Ectodermal cell (in vitro differentiated cells): ENCODE results near the gene EML1.

Experiments
- H3K27ac ChIP-seq: 2 replicates; pipeline ENCODE4 v1.7.0; 2013; ENCODE audit warnings: mild to moderate bottlenecking, low read depth, low read length; ENCODE audit not compliant: insufficient read depth, poor library complexity, severe bottlenecking
- H3K27me3 ChIP-seq: 2 replicates; pipeline ENCODE4 v1.7.0; 2013; ENCODE audit warnings: mild to moderate bottlenecking, low read length; ENCODE audit not compliant: insufficient read depth, control insufficient read depth, poor library complexity, severe bottlenecking
- H3K36me3 ChIP-seq: one replicate; pipeline ENCODE4 v1.7.0; 2013; ENCODE audit warnings: low read length; ENCODE audit not compliant: control insufficient read depth, insufficient read depth
- H3K4me1 ChIP-seq: one replicate; pipeline ENCODE4 v1.7.0; 2013; ENCODE audit warnings: low read length; ENCODE audit not compliant: control insufficient read depth, insufficient read depth
- H3K4me3 ChIP-seq: 2 replicates; pipeline ENCODE4 v1.7.0; 2013; ENCODE audit warnings: low read depth, low read length, control low read depth; ENCODE audit not compliant: insufficient read depth
- H3K9me3 ChIP-seq: 2 replicates; pipeline ENCODE4 v1.7.0; 2013; ENCODE audit warnings: mild to moderate bottlenecking, low read length, moderate library complexity; ENCODE audit not compliant: control insufficient read depth
- WGBS, 2 experiments: methylation state at CpG; one replicate each; pipeline ENCODE4 v1.1.7; 2013; ENCODE audit warnings: missing lambda C conversion rate in 2 of 2; 5-methylcytosine and 5-hydroxymethylcytosine counted together

EML1 gene

GRCh38 chr14:99846808-99847207, 53.6 kb downstream of the EML1 start:
- no peaks in the 10 kb centered on the region for H3K27me3 ChIP-seq
- H3K27ac ChIP-seq, result no peak overlapping the region
- peaks cover 2% of the 10 kb centered on the region for H3K9me3 ChIP-seq
- H3K36me3 ChIP-seq, result peaks cover 3% of the 10 kb centered on the region
- peaks cover 11% of the 10 kb centered on the region for H3K4me1 ChIP-seq
- H3K4me3 ChIP-seq, result no peak overlapping the region

- Histone ChIP-seq H3K36me3 (peaks cover 3% of the 10 kb centered on the region), H3K4me1 (no peaks in the 10 kb centered on the region), H3K9me3 (peaks cover 2% of the 10 kb centered on the region), H3K27ac (no peak overlapping the region), H3K4me3 (no peak overlapping the region), H3K27me3 (no peaks in the 10 kb centered on the region)
- WGBS, 2 experiments, result 92% methylated on average over 10 of the region's 10 CpGs
Measured at GRCh38 chr14:99850709-99851108, 57.5 kb downstream of the EML1 start.

- Histone ChIP-seq H3K27me3 (no peaks in the 10 kb centered on the region), H3K4me1 (no peaks in the 10 kb centered on the region), H3K9me3 (peaks cover 2% of the 10 kb centered on the region), H3K4me3 (no peak overlapping the region), H3K36me3 (no peaks in the 10 kb centered on the region), H3K27ac (no peak overlapping the region)
- 91 to 100% methylated on average over 2 to 4 of the region's 4 CpGs for WGBS, 2 experiments
Measured at GRCh38 chr14:99852578-99852977, 59.4 kb downstream of the EML1 start.

DNA sequence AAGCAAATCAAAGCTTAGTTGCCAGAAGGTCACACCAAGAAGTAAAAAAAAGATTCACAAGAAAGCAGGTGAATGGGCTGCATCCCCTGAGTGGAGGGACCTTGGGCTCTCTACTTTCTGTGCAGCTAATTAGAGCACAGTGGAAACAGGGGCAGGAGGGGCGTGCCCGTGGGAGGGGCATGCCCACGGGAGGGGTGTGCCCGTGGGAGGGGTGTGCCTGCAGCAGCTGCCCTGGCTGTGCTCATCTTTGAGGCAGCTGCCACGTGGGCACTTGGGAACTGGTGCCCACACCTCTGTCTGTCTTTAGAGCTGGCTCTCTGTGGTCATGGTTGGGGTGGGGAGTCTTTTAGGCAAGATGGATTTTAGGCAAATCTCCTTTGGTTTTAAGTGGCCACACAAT, 60.0 kb downstream of the EML1 start:
- no peak overlapping the region for H3K4me3 ChIP-seq
- H3K4me1 ChIP-seq, result no peaks in the 10 kb centered on the region
- no peaks in the 10 kb centered on the region for H3K9me3 ChIP-seq
- WGBS, 2 experiments, result 72 to 79% methylated on average over 5 of the region's 5 CpGs
- no peak overlapping the region for H3K27ac ChIP-seq
- no peaks in the 10 kb centered on the region for H3K27me3 ChIP-seq
- H3K36me3 ChIP-seq, result no peaks in the 10 kb centered on the region

DNA sequence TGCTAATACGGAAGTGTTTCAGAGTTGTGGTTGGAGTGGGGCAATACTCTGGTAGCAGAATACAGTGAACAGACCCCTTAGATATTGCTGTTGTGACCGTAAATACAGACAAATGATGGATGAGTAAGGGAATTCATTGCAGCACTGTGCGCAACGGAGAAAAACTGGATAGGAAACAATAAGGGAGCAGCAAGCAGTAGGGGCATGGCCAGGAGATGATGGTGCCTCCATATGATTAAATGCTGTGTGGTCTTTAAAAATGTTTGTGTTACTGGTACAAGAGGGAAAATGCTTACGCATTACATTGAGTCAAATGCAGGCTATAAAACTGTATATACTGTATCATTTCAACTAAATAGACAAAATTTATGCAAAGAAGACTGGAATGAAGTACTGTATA, 61.6 kb downstream of the EML1 start:
- H3K27me3 ChIP-seq, result no peaks in the 10 kb centered on the region
- WGBS, 2 experiments, result 87% methylated on average over 5 of the region's 5 CpGs
- no peak overlapping the region for H3K4me3 ChIP-seq
- no peaks in the 10 kb centered on the region for H3K36me3 ChIP-seq
- H3K9me3 ChIP-seq, result no peaks in the 10 kb centered on the region
- H3K4me1 ChIP-seq, result no peaks in the 10 kb centered on the region
- H3K27ac ChIP-seq, result no peak overlapping the region

DNA sequence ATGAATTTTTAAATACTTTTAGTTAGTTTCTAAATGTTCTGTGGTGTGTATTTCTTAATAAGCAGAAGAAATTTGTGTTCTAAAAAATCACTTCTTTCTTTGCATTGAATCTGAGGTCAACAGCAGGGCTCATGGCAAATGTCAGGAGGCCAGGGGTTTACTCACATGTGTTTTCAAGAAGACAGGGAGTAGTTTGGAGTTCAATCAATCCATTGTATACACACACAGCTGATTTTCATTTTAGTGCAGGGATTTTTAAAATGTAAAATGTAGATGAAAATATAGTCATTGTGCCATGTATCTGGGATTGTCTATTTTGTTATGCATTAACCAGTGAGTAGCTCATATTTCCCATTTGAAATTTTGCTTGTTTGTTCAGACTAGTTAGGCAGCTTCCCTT, 62.1 kb downstream of the EML1 start:
- H3K27ac ChIP-seq, result no peak overlapping the region
- no peaks in the 10 kb centered on the region for H3K36me3 ChIP-seq
- H3K27me3 ChIP-seq, result no peaks in the 10 kb centered on the region
- H3K4me1 ChIP-seq, result no peaks in the 10 kb centered on the region
- H3K9me3 ChIP-seq, result no peaks in the 10 kb centered on the region
- H3K4me3 ChIP-seq, result no peak overlapping the region

DNA sequence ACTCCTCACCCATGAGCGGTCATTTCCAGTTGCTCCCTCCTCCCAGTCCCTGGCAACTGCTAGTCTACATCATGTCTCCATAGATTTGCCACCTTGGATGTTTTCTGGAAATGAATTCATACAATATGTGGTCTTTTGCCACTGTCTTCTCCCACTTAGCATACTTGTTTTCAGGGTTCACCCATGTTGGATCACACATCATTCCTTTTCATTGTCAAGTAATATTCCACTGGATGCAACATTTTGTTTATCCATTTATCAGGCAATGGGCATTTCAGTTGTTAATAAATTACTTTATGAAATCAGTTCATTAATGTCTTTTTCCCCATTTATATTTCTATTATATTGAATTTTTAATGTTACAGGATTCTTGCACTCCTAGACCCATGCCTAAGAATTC, 64.3 kb downstream of the EML1 start:
- 94 to 97% methylated on average over 1 of the region's 1 CpG for WGBS, 2 experiments
- H3K4me1 ChIP-seq, result no peaks in the 10 kb centered on the region
- H3K4me3 ChIP-seq, result no peak overlapping the region
- no peak overlapping the region for H3K27ac ChIP-seq
- H3K9me3 ChIP-seq, result no peaks in the 10 kb centered on the region
- no peaks in the 10 kb centered on the region for H3K27me3 ChIP-seq
- H3K36me3 ChIP-seq, result no peaks in the 10 kb centered on the region

GRCh38 chr14:99860219-99860618, 67.0 kb downstream of the EML1 start:
- H3K36me3 ChIP-seq, result peaks cover 5% of the 10 kb centered on the region
- 91 to 98% methylated on average over 4 to 5 of the region's 5 CpGs for WGBS, 2 experiments
- H3K4me3 ChIP-seq, result no peak overlapping the region
- no peaks in the 10 kb centered on the region for H3K4me1 ChIP-seq
- no peaks in the 10 kb centered on the region for H3K9me3 ChIP-seq
- H3K27me3 ChIP-seq, result no peaks in the 10 kb centered on the region
- no peak overlapping the region for H3K27ac ChIP-seq

DNA sequence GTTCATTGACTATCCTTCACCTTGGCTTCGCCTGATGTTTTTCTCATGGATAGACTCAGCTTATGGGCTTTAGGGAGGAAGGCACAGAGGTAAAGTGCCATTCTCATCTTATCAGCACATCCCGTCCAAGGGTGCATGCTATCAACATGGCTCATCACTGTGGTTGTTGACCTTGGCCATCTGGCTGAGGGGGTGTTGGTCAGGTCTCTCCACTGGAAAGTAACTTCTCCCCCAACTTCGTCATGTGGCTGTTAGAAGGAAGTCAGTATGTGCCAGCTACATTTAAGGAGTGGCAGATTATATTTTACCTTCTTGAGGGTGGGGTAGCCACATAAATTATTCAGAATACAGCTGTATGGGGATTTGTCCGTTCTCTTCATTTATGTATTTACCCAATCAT, 68.9 kb downstream of the EML1 start:
- H3K27me3 ChIP-seq, result no peaks in the 10 kb centered on the region
- WGBS, 2 experiments, result 95 to 99% methylated on average over 3 to 4 of the region's 4 CpGs
- H3K36me3 ChIP-seq, result peaks cover 24% of the 10 kb centered on the region
- no peaks in the 10 kb centered on the region for H3K4me1 ChIP-seq
- H3K9me3 ChIP-seq, result no peaks in the 10 kb centered on the region
- H3K27ac ChIP-seq, result no peak overlapping the region
- H3K4me3 ChIP-seq, result no peak overlapping the region

DNA sequence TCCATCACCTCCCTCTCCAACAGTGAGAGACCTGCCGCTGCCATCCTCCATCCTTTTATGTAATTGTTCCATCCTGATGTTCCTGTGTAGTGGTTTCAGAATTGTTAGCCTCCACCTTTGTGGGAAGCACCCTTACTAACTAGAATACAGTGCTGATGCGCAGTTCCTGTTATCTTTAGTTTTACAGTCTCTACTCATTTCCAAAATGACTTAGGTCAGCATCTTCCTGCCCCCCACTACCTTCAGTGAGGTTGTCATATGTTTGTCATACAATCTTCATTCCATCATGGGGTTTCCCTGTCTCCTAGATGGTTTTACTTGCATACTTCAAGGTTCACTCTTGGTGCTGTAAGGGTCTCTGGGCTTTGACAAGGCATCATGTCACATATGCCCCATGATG, 69.8 kb downstream of the EML1 start:
- no peaks in the 10 kb centered on the region for H3K27me3 ChIP-seq
- H3K36me3 ChIP-seq, result peaks cover 24% of the 10 kb centered on the region
- H3K27ac ChIP-seq, result no peak overlapping the region
- no peak overlapping the region for H3K4me3 ChIP-seq
- no peaks in the 10 kb centered on the region for H3K9me3 ChIP-seq
- WGBS, 2 experiments, result 85 to 94% methylated on average over 2 of the region's 2 CpGs
- H3K4me1 ChIP-seq, result peaks cover 2% of the 10 kb centered on the region

DNA sequence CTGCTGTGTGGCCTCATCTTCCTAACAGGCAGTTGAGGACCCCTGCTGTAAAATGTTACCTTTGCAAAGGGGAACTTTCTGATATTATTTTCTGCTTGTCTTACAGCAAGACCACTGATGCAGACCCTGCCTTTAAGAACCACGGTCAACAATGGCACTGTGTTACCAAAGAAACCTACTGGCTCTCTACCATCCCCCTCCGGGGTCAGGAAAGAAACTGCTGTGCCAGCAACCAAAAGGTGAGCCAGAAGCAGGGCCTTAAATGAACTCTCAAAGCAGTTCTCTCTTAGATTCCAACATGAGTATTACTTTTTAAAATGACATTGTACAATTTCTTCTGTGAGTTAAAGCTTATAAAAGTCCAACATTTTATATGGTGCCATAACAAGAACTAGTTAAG, 72.2 kb downstream of the EML1 start:
- Histone ChIP-seq H3K9me3 (no peaks in the 10 kb centered on the region), H3K4me3 (no peak overlapping the region), H3K36me3 (peaks cover 24% of the 10 kb centered on the region), H3K4me1 (peaks cover 4% of the 10 kb centered on the region), H3K27ac (no peak overlapping the region), H3K27me3 (no peaks in the 10 kb centered on the region)
- WGBS, 2 experiments, result 84 to 91% methylated on average over 2 of the region's 2 CpGs
